HL-60 (cell line): ENCODE data around the gene CHML.

Experiments
- POLR2AphosphoS5 ChIP-seq: IDR thresholded peaks from 2 replicates; pipeline ENCODE4 v1.6.1; 2012; ENCODE audit warnings: low read depth
- TF ChIP-seq, protein P1 (sequence below): IDR thresholded peaks from one replicate; pipeline ENCODE4 v1.5.1; 2011; ENCODE audit warnings: low read length, control low read depth, inconsistent platforms; ENCODE audit not compliant: insufficient read depth

DNA sequence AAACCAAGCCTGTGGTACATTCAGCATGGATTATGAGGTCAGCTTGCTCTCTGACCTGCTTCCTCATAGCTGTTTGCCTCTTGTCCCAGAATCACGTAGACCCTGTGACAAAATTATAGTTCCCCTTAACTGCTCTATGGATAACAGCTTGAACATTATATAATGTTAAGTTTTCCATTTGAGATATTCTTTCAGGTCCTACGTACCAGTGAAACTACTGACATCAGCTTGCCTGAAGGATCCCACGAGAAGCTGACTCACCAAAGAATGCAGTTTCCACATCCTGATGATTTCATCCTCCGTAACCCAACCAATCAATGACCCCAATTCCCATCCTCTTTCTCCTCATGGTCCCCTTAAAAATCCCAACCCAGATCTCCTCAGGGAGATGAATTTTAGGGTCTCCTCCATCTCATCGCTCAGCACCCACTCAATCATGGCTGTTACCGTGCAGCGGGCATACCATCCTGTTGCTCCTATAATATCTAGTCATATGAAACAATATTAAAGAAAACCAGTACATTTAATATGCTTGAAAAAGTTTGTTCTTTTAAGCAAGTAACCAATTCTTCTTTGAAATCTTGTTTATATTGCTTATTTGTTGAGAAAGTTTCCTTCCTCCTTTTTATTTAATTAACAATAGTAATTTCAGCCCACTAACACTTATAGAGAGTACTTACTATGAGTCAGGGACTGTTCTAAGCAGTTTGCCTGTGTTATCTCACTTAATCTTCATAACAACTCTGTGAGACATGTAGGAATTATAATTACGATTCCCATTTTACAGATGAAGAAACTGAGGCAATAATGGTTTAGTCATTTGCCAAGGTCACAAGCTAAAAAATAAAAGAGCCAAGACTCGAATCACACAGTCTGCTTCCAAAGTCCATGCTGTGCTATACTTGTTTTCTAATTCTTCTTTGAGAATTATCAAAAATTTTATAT lies 27.4 kb downstream of the CHML start:
- TF ChIP-seq, protein P1, sequence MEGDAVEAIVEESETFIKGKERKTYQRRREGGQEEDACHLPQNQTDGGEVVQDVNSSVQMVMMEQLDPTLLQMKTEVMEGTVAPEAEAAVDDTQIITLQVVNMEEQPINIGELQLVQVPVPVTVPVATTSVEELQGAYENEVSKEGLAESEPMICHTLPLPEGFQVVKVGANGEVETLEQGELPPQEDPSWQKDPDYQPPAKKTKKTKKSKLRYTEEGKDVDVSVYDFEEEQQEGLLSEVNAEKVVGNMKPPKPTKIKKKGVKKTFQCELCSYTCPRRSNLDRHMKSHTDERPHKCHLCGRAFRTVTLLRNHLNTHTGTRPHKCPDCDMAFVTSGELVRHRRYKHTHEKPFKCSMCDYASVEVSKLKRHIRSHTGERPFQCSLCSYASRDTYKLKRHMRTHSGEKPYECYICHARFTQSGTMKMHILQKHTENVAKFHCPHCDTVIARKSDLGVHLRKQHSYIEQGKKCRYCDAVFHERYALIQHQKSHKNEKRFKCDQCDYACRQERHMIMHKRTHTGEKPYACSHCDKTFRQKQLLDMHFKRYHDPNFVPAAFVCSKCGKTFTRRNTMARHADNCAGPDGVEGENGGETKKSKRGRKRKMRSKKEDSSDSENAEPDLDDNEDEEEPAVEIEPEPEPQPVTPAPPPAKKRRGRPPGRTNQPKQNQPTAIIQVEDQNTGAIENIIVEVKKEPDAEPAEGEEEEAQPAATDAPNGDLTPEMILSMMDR, result no peak
- no peak for TF ChIP-seq POLR2AphosphoS5
